GM12878 (cell line): ENCODE results near the gene LRRC58. TPM values are rescaled to one million over a fixed set of nuclear protein-coding genes. Genes with fewer than 3 reads are reported as not detected.
A peak's percentile ranks its signal among the peaks of the same experiment; 100 is the strongest.

Experiments
- microRNA counts: library from miRNA; unstranded; fragments of <30 nt; microRNA quantifications from one replicate; lab custom pipeline; 2016
- polyA plus RNA-seq, 11 experiments: library from polyadenylated mRNA; depleted of rRNA in 4 of 11; unstranded in 6 of 11; stranded (reverse) in 5 of 11; fragments of >200 nt; fragmentation: Nextera tagmentation in 4 of 11; fragmentation: Illumina TruSeq in 1 of 11; extraction: Ambion mirVana in 4 of 11; extraction: Trizol in 1 of 11; gene quantifications; 1 replicate in 1 of 11; 2 replicates in 10 of 11; pipeline versions ENCODE4 v1.2.1 to v1.2.3, GENCODE V29; 2011 to 2016; ENCODE audit warnings: inconsistent platforms in 2 of 11, missing spikeins in 2 of 11, low read depth in 1 of 11
- total RNA-seq, 4 experiments: library from RNA; depleted of rRNA in 3 of 4; stranded (reverse); fragments of >200 nt in 3 of 4; fragmentation: Illumina TruSeq in 1 of 4; extraction: Trizol in 1 of 4; gene quantifications; 2 replicates each; pipeline versions ENCODE4 v1.2.1 to v1.2.3, GENCODE V29; 2013 to 2021

Gene LRRC58
- total and polyA plus RNA-seq, 10 of the 15 experiments (the other 5 are each of a cell fraction or from before 2014, with no cell fraction given) = 7.7 to 29.5 (median 18.8) TPM

MicroRNAs within 50 kb of the gene (microRNA counts, 767-probe panel; counts per million panel counts)
- 1,244 counts per million, percentile 41 among the panel's probes with 10 or more counts for microRNA hsa-miR-198 (lab: Ali Mortazavi, UCI)

Other genes with a start within 250 kb of the LRRC58 start
- 0.05 TPM in 1 of 2 replicates, not detected in the other for gene GPR156, start 64.1 kb downstream of the LRRC58 start, total RNA-seq (2014; rRNA removed)
- 0.09 and 0.14 TPM in 2 replicates for gene GPR156, start 64.1 kb downstream of the LRRC58 start, total RNA-seq (2014; rRNA removed; fragmentation: Illumina TruSeq; extraction: Trizol)
- gene GPR156, start 64.1 kb downstream of the LRRC58 start, total RNA-seq (2021) = 0.08 TPM in 1 of 2 replicates, not detected in the other
- not detected in 2 replicates for gene GPR156, start 64.1 kb downstream of the LRRC58 start, polyA plus RNA-seq (2011; rRNA removed)
- gene GPR156, start 64.1 kb downstream of the LRRC58 start, polyA plus RNA-seq (2014; fragmentation: Illumina TruSeq; extraction: Trizol) = 0.15 TPM in 1 of 2 replicates, not detected in the other
- not detected for gene GPR156, start 64.1 kb downstream of the LRRC58 start, polyA plus RNA-seq (2014; fragmentation: Nextera tagmentation; extraction: Ambion mirVana)
- gene GPR156, start 64.1 kb downstream of the LRRC58 start, polyA plus RNA-seq (2014; rRNA removed) = 0.13 TPM in 1 of 2 replicates, not detected in the other
- not detected for gene GPR156, start 64.1 kb downstream of the LRRC58 start, polyA plus RNA-seq (2016; fragmentation: Nextera tagmentation; extraction: Ambion mirVana)
- 0.06 and 0.27 TPM in 2 replicates for gene FSTL1, start 101.6 kb upstream of the LRRC58 start, total RNA-seq (2014; rRNA removed)
- gene FSTL1, start 101.6 kb upstream of the LRRC58 start, total RNA-seq (2014; rRNA removed; fragmentation: Illumina TruSeq; extraction: Trizol) = not detected in 2 replicates
- gene FSTL1, start 101.6 kb upstream of the LRRC58 start, total RNA-seq (2021) = 1.0 and 1.7 TPM in 2 replicates
- gene FSTL1, start 101.6 kb upstream of the LRRC58 start, polyA plus RNA-seq (2011; rRNA removed) = 0.18 and 0.35 TPM in 2 replicates
- 0.19 TPM in 1 of 2 replicates, not detected in the other for gene FSTL1, start 101.6 kb upstream of the LRRC58 start, polyA plus RNA-seq (2014; fragmentation: Illumina TruSeq; extraction: Trizol)
- gene FSTL1, start 101.6 kb upstream of the LRRC58 start, polyA plus RNA-seq (2014; fragmentation: Nextera tagmentation; extraction: Ambion mirVana) = not detected
- not detected in 2 replicates for gene FSTL1, start 101.6 kb upstream of the LRRC58 start, polyA plus RNA-seq (2014; rRNA removed)
- gene FSTL1, start 101.6 kb upstream of the LRRC58 start, polyA plus RNA-seq (2016; fragmentation: Nextera tagmentation; extraction: Ambion mirVana) = under 1 TPM; 0.44 TPM
- gene NDUFB4, start 247.0 kb upstream of the LRRC58 start, total RNA-seq (2014; rRNA removed) = 215 and 229 TPM in 2 replicates
- 412 and 416 TPM in 2 replicates for gene NDUFB4, start 247.0 kb upstream of the LRRC58 start, total RNA-seq (2014; rRNA removed; fragmentation: Illumina TruSeq; extraction: Trizol)
- gene NDUFB4, start 247.0 kb upstream of the LRRC58 start, total RNA-seq (2021) = 155 and 159 TPM in 2 replicates
- gene NDUFB4, start 247.0 kb upstream of the LRRC58 start, polyA plus RNA-seq (2011; rRNA removed) = 222 and 224 TPM in 2 replicates
- gene NDUFB4, start 247.0 kb upstream of the LRRC58 start, polyA plus RNA-seq (2014; fragmentation: Illumina TruSeq; extraction: Trizol) = 213 and 297 TPM in 2 replicates
- 100 to 1,000 TPM; 732 to 864 TPM for gene NDUFB4, start 247.0 kb upstream of the LRRC58 start, polyA plus RNA-seq (2014; fragmentation: Nextera tagmentation; extraction: Ambion mirVana)
- 284 and 363 TPM in 2 replicates for gene NDUFB4, start 247.0 kb upstream of the LRRC58 start, polyA plus RNA-seq (2014; rRNA removed)
- 100 to 1,000 TPM; 410 to 445 TPM for gene NDUFB4, start 247.0 kb upstream of the LRRC58 start, polyA plus RNA-seq (2016; fragmentation: Nextera tagmentation; extraction: Ambion mirVana)